C4-2B (cell line): ENCODE measurements around the gene LPP.

Experiments
- H3K27ac ChIP-seq: fragments of 450-650 bp; 2 replicates; pipeline ENCODE4 v1.5.1; 2017
- ZFX ChIP-seq: fragments of 450-650 bp; IDR thresholded peaks from 2 replicates; pipeline ENCODE4 v1.6.1; 2017
- TF ChIP-seq, protein P1 (sequence below): fragments of 450-650 bp; conservative IDR thresholded peaks from 2 replicates; pipeline ENCODE4 v1.5.1; 2017; ENCODE audit warnings: mild to moderate bottlenecking

LPP gene

DNA sequence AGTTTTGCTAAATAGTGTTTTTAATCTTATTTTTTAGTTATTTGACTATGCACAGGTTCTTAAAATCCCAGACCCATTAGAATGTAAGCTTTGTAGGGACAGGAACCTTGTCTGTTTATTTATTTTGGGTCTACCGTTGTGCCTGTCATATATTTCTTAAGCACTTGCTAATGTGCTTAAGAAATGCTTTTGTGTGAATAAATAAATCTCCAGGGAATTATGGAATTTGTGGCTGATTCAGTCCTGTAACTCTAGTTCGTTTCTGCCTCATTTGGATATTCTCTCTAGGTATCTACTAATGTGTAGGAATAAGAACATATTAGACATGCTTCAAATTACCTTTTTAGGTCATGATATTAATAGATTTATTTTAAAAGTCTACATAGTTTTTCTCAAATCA is 161.6 kb downstream of the LPP start:
- TF ChIP-seq, protein P1, sequence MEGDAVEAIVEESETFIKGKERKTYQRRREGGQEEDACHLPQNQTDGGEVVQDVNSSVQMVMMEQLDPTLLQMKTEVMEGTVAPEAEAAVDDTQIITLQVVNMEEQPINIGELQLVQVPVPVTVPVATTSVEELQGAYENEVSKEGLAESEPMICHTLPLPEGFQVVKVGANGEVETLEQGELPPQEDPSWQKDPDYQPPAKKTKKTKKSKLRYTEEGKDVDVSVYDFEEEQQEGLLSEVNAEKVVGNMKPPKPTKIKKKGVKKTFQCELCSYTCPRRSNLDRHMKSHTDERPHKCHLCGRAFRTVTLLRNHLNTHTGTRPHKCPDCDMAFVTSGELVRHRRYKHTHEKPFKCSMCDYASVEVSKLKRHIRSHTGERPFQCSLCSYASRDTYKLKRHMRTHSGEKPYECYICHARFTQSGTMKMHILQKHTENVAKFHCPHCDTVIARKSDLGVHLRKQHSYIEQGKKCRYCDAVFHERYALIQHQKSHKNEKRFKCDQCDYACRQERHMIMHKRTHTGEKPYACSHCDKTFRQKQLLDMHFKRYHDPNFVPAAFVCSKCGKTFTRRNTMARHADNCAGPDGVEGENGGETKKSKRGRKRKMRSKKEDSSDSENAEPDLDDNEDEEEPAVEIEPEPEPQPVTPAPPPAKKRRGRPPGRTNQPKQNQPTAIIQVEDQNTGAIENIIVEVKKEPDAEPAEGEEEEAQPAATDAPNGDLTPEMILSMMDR = no peak
- TF ChIP-seq ZFX = no peak
- H3K27ac ChIP-seq = no peak overlapping the region

DNA sequence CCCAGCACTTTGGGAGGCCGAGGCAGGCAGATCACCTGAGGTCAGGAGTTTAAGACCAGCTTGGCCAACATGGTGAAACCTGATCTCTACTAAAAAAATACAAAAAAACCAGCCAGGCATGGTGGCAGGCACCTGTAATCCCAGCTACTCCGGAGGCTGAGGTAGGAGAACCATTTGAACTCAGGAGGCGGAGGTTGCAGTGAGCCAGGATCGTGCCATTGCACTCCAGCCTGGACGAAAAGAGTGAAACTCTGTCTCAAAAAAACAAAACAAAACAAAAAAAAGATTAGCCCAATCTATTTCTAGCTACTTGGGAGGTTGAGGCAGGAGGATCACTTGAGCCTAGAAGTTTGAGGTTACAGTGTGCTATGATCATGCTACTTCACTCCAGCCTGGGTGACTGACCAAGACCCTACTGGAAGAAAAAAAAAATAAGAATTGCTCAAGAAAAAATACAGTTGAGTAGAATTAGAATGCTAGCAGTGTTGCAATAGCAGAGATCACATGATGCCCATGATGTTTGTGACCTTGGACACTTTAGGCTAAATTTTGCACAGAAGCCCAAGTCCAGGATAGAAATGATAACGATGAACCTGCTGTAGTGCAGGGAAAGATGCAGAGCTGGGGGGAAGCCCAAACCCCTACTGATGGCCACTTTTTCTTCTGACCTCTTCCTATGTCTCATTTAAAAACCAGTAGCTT is 162.2 kb downstream of the LPP start:
- TF ChIP-seq ZFX = no peak
- TF ChIP-seq, protein P1 = no peak
- no peak overlapping the region for H3K27ac ChIP-seq

DNA sequence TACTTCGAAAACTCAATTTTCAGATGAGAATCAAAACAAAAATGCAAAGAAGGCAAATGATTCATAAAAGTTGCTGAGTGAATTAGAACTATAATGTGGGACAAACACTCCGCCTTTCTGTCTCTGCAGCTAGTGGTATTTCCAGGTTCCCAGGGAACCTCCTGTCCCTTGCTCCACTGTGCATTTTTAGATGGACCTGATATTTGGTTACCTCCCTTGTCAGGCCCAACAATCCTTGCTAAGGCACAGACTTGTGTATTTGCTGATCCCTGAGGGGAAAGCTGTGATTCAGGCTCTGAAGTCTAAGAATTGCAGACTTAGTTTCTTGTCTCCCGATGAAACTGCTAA is 162.7 kb downstream of the LPP start:
- no peak overlapping the region for H3K27ac ChIP-seq
- no peak for TF ChIP-seq ZFX
- TF ChIP-seq, protein P1 = no peak

DNA sequence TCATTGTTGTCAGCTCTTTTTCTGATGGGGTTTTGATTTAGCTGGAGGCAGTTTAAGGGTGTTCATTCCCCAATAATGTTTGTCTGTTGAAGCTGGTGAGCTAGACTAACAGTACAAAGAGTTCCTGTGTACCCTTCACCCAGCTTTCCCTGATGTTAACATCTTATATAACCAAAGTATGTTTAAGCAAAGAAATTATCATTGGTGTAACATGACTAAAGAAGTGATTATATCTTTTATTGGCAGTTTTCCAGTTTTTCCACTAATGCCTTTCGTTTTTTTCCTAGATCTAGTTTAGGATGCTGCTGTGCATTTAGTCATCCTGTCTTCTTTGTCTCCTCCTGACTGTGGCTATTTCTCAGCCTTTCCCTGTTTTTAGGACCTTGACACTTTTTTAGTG is 165.6 kb downstream of the LPP start:
- TF ChIP-seq ZFX = no peak
- TF ChIP-seq, protein P1 = no peak
- no peak overlapping the region for H3K27ac ChIP-seq

DNA sequence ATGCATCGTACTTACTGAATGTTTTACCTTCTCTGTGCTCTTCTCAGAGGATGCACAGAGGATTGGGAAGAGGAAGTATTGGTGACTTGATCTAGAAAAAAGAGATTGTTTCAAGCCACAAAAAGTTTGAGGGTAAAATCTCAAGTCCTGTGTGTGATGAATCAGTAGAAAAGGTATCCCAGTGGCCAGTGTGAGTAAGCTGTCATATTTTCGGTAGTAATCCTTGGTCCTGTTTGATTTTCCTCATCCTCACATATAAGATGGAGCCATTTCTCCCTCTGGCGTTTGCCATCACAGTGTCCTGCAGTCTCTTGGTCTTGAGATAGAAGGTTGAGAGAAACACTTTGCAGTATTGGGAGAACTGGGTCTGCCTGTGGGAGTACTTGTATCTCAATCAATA is 166.8 kb downstream of the LPP start:
- no peak for TF ChIP-seq ZFX
- TF ChIP-seq, protein P1 = no peak

DNA sequence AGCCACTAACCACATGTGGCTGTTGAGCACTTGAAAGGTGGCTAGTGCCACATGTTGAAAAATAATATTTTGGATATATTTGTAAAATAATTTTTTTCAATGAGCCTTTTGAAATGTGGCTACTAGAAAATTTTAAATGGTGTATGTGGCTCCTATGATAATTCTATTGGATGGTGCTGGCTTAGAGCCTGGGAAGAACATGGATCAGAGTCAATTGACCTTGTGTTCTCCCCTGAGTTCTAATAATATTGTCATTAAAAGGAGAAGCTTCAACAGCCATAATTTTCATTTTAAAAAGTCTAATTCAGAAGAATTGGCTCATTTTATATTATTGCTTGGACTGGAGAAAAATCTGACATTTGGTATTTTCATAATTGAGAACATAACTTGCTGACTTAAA is 167.3 kb downstream of the LPP start:
- no peak overlapping the region for H3K27ac ChIP-seq
- no peak for TF ChIP-seq ZFX
- TF ChIP-seq, protein P1 = no peak

More for the DNA sequence above, 166.8 kb downstream of the LPP start:
- H3K27ac ChIP-seq = no peak overlapping the region

DNA sequence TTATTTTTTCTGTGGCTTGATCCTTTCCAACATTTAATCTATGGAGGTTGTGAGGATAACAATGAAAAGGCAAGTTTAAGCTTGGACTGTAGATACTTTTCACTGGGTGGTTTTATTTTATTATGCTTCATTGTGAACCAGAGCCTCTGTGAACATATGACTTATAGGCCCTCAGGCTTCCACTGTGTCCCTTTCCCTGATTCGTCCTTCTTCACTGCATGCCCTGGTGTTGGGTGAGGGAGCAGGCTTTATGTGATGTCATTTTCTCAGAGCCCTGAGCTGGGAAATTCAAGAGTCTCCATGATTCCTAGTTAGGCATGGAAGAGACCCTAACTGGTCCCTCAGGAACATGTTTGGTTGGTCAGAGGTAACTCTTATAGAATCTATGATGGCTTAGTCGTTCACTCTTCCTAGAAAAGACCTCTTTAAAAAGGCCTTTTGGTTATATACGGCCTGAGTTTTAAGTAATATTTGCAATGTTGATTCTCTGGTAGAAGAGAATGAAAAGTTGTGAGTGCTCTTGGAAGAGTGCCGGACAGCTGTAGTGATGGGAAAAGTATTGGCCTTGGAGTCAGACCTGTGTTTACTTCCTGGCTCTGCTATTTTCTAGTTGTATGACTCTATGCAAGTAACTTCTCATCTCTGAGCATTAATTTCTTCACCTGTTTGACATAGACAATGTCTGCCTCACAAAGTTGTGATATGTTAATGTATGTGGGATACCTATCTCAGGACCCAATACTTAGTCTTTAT is 168.4 kb downstream of the LPP start:
- no peak overlapping the region for H3K27ac ChIP-seq

More for the DNA sequence above, 168.4 kb downstream of the LPP start:
- TF ChIP-seq, protein P1 = no peak
- TF ChIP-seq ZFX = no peak
